K562 (cell line): ENCODE results near the gene SFT2D2. TPM values are rescaled to one million over a fixed set of nuclear protein-coding genes. Genes with fewer than 3 reads are reported as not detected.

Experiments used
- CREM ChIP-seq: IDR thresholded peaks from 2 replicates; pipeline ENCODE4 v1.6.1; 2014; ENCODE audit warnings: antibody characterized with exemption, low read depth
- IFI16 ChIP-seq: fragments of 250-450 bp; sonication (Bioruptor Pico); IDR thresholded peaks from 2 replicates; pipeline ENCODE4 v2.1.2; 2022; ENCODE audit warnings: mild to moderate bottlenecking, inconsistent platforms
- NFE2 ChIP-seq: IDR thresholded peaks from 2 replicates; pipeline ENCODE4 v1.6.1; 2014; ENCODE audit warnings: antibody characterized with exemption, low read depth
- SIN3A ChIP-seq, 2 experiments: fragments of 150-350 bp in 1 of 2; IDR thresholded peaks; 2 replicates each; pipeline ENCODE4 v1.6.1; 2011 to 2016; ENCODE audit warnings: borderline replicate concordance in 2 of 2, low read depth in 2 of 2, low read length in 2 of 2, mild to moderate bottlenecking in 2 of 2, moderate library complexity in 2 of 2; ENCODE audit not compliant: control insufficient read depth in 1 of 2
- ZNF224 ChIP-seq: sonication (generic); formaldehyde crosslinking; IDR thresholded peaks from 2 replicates; pipeline ENCODE4 v1.8.0; 2022; ENCODE audit warnings: mild to moderate bottlenecking, missing genetic modification reagents
- polyA plus RNA-seq, 8 experiments: library from polyadenylated mRNA; depleted of rRNA in 4 of 8; stranded (reverse) in 5 of 8; unstranded in 3 of 8; fragments of >200 nt; fragmentation: Nextera tagmentation in 2 of 8; fragmentation: Illumina TruSeq in 1 of 8; extraction: Ambion mirVana in 2 of 8; extraction: Trizol in 1 of 8; gene quantifications; 2 replicates each; pipeline versions ENCODE4 v1.2.1 to v1.2.3, GENCODE V29; 2011 to 2014; ENCODE audit warnings: inconsistent platforms in 1 of 8, missing spikeins in 1 of 8
- total RNA-seq, 7 experiments: library from RNA; depleted of rRNA in 6 of 7; stranded (reverse); fragments of >200 nt in 6 of 7; fragmentation: Illumina TruSeq in 2 of 7; extraction: Trizol in 2 of 7; gene quantifications; 2 replicates each; pipeline versions ENCODE4 v1.2.1 to v1.2.3, GENCODE V29; 2011 to 2021; ENCODE audit warnings: low replicate concordance in 1 of 7
- TF ChIP-seq, protein P1 (sequence below): fragments of 250-450 bp; sonication (Bioruptor Pico); IDR thresholded peaks from 2 replicates; pipeline ENCODE4 v1.5.0; 2020; ENCODE audit warnings: mild to moderate bottlenecking, borderline replicate concordance
- TF ChIP-seq, protein P2 (sequence below): fragments of 250-450 bp; sonication (Bioruptor Pico); IDR thresholded peaks from 2 replicates; pipeline ENCODE4 v1.5.1; 2021; ENCODE audit warnings: mild to moderate bottlenecking
- TF ChIP-seq, protein P3 (sequence below): fragments of 250-450 bp; sonication (Bioruptor Pico); IDR thresholded peaks from 2 replicates; pipeline ENCODE4 v1.9.0; 2021; ENCODE audit warnings: mild to moderate bottlenecking, inconsistent platforms

The SFT2D2 gene
- total and polyA plus RNA-seq, 9 of the 15 experiments (the other 6 are each of a cell fraction or from before 2014, with no cell fraction given): 3.4 to 50.1 (median 21.6) TPM

DNA sequence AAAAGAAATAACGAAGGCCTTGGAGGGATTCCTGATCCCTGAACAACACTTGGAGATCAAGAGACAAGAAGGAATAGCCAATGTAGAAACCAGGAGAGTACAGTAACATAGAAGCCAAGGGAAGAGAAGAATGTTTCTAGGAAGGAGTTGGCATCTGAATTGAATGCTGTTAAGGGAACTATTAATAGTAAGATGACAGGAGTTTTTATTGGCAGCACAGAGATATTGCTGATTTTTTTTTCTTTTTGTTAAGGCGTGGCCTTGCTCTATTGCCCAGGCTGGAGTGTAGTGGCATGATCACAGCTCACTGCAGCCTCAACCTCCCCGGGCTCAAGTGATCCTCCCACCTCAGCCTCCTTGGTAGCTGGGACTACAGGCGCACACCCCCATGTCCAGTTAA lies 9.6 kb upstream of the SFT2D2 start (continued):
- no peak for TF ChIP-seq SIN3A (IDR thresholded peaks at IDR 0.05; ENCODE audit: borderline replicate concordance in 2 of 2, control insufficient read depth in 1 of 2, low read depth in 2 of 2, low read length in 2 of 2)
- TF ChIP-seq, protein P1, sequence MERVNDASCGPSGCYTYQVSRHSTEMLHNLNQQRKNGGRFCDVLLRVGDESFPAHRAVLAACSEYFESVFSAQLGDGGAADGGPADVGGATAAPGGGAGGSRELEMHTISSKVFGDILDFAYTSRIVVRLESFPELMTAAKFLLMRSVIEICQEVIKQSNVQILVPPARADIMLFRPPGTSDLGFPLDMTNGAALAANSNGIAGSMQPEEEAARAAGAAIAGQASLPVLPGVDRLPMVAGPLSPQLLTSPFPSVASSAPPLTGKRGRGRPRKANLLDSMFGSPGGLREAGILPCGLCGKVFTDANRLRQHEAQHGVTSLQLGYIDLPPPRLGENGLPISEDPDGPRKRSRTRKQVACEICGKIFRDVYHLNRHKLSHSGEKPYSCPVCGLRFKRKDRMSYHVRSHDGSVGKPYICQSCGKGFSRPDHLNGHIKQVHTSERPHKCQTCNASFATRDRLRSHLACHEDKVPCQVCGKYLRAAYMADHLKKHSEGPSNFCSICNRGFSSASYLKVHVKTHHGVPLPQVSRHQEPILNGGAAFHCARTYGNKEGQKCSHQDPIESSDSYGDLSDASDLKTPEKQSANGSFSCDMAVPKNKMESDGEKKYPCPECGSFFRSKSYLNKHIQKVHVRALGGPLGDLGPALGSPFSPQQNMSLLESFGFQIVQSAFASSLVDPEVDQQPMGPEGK: no peak
- TF ChIP-seq, protein P2, sequence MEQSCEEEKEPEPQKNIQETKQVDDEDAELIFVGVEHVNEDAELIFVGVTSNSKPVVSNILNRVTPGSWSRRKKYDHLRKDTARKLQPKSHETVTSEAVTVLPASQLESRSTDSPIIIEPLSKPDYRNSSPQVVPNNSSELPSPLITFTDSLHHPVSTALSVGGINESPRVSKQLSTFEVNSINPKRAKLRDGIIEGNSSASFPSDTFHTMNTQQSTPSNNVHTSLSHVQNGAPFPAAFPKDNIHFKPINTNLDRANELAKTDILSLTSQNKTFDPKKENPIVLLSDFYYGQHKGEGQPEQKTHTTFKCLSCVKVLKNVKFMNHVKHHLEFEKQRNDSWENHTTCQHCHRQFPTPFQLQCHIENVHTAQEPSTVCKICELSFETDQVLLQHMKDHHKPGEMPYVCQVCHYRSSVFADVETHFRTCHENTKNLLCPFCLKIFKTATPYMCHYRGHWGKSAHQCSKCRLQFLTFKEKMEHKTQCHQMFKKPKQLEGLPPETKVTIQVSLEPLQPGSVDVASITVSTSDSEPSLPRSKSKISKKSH (CRISPR knock-in tag): no peak
- no peak for TF ChIP-seq ZNF224
- no peak for TF ChIP-seq IFI16 (CRISPR knock-in tag)
- no peak for TF ChIP-seq NFE2
- no peak for TF ChIP-seq CREM
- TF ChIP-seq, protein P3, sequence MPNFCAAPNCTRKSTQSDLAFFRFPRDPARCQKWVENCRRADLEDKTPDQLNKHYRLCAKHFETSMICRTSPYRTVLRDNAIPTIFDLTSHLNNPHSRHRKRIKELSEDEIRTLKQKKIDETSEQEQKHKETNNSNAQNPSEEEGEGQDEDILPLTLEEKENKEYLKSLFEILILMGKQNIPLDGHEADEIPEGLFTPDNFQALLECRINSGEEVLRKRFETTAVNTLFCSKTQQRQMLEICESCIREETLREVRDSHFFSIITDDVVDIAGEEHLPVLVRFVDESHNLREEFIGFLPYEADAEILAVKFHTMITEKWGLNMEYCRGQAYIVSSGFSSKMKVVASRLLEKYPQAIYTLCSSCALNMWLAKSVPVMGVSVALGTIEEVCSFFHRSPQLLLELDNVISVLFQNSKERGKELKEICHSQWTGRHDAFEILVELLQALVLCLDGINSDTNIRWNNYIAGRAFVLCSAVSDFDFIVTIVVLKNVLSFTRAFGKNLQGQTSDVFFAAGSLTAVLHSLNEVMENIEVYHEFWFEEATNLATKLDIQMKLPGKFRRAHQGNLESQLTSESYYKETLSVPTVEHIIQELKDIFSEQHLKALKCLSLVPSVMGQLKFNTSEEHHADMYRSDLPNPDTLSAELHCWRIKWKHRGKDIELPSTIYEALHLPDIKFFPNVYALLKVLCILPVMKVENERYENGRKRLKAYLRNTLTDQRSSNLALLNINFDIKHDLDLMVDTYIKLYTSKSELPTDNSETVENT (CRISPR knock-in tag): no peak
